IMR-90 (cell line): Measurements from ENCODE around the gene SMOC1. TPM values are rescaled to one million over a fixed set of nuclear protein-coding genes. Genes with fewer than 3 reads are reported as not detected.

Source experiments
- ATAC-seq: fragments of 200-7000 bp; cut with Tn5 transposase; 2 replicates; pipeline ENCODE4 v1.9.1; 2020; ENCODE audit warnings: low read depth, mild to moderate bottlenecking, moderate library complexity
- BruUV-seq: library from RNA; stranded (reverse); fragments of 400-500 nt; replicated peaks from 2 replicates; lab custom pipeline; 2021; lab: Mats Ljungman, UMichigan
- CTCF ChIA-PET: fragments of 300-600 bp; formaldehyde crosslinking; extraction: SDS; loops from one replicate; lab custom pipeline; 2021; ENCODE audit warnings: antibody characterized with exemption; lab: Yijun Ruan, JAX
- POLR2A ChIA-PET: fragments of 300-600 bp; sonication (Branson Sonifier 250); formaldehyde crosslinking; loops from one replicate; lab custom pipeline; 2022; ENCODE audit warnings: antibody characterized with exemption; ENCODE audit not compliant: unreplicated experiment; lab: Charles Lee
- DNase-seq: peaks from one replicate; pipeline ENCODE4 v3.0.0; 2013
- H2AFZ ChIP-seq: replicated peaks from 2 replicates; pipeline ENCODE3; 2013; ENCODE audit warnings: low read length, mild to moderate bottlenecking; ENCODE audit not compliant: poor library complexity
- H2AK5ac ChIP-seq: 2 replicates; pipeline ENCODE4 v1.6.1; 2013; ENCODE audit warnings: low read depth, low read length, inconsistent platforms
- H2AK9ac ChIP-seq: replicated peaks from 2 replicates; pipeline ENCODE3; 2013; ENCODE audit warnings: mild to moderate bottlenecking, low read depth, low read length, moderate library complexity; ENCODE audit not compliant: poor library complexity
- H2BK120ac ChIP-seq: 2 replicates; pipeline ENCODE4 v1.6.1; 2013; ENCODE audit warnings: low read depth, low read length, inconsistent platforms
- H2BK15ac ChIP-seq: 3 replicates; pipeline ENCODE4 v1.6.1; 2013; ENCODE audit warnings: low read depth, low read length, inconsistent platforms
- H2BK20ac ChIP-seq: 2 replicates; pipeline ENCODE4 v1.6.1; 2013; ENCODE audit warnings: low read depth, mild to moderate bottlenecking, inconsistent platforms, low read length, moderate library complexity
- H2BK5ac ChIP-seq: 2 replicates; pipeline ENCODE4 v1.6.1; 2013; ENCODE audit warnings: mild to moderate bottlenecking, low read depth, low read length, inconsistent platforms; ENCODE audit not compliant: poor library complexity, severe bottlenecking
- H3K14ac ChIP-seq: replicated peaks from 2 replicates; pipeline ENCODE4 v1.6.1; 2013; ENCODE audit warnings: low read depth, low read length, inconsistent platforms
- H3K18ac ChIP-seq: 2 replicates; pipeline ENCODE4 v1.6.1; 2013; ENCODE audit warnings: low read depth, low read length, control low read depth
- H3K23ac ChIP-seq: 2 replicates; pipeline ENCODE4 v1.6.1; 2013; ENCODE audit warnings: low read depth, low read length, inconsistent platforms
- H3K27ac ChIP-seq: 2 replicates; pipeline ENCODE4 v1.5.1; 2013; ENCODE audit warnings: mild to moderate bottlenecking, control low read depth, low read length; ENCODE audit not compliant: insufficient read depth
- H3K27me3 ChIP-seq: 2 replicates; pipeline ENCODE4 v1.6.1; 2013; ENCODE audit warnings: low read length; ENCODE audit not compliant: control insufficient read depth, insufficient read depth
- H3K36me3 ChIP-seq: 2 replicates; pipeline ENCODE4 v1.6.1; 2013; ENCODE audit warnings: low read length, mixed read lengths; ENCODE audit not compliant: control insufficient read depth, insufficient read depth
- H3K4ac ChIP-seq: 2 replicates; pipeline ENCODE4 v1.6.1; 2013; ENCODE audit warnings: low read depth, low read length, inconsistent platforms
- H3K4me1 ChIP-seq: 2 replicates; pipeline ENCODE4 v1.6.1; 2013; ENCODE audit warnings: low read length, mixed read lengths; ENCODE audit not compliant: control insufficient read depth, insufficient read depth
- H3K4me2 ChIP-seq: 2 replicates; pipeline ENCODE4 v1.6.1; 2013; ENCODE audit warnings: low read depth, mild to moderate bottlenecking, control low read depth, low read length, moderate library complexity
- H3K4me3 ChIP-seq: 2 replicates; pipeline ENCODE4 v1.5.1; 2013; ENCODE audit warnings: low read depth, mild to moderate bottlenecking, control low read depth, low read length, moderate library complexity; ENCODE audit not compliant: insufficient read depth
- H3K56ac ChIP-seq: 2 replicates; pipeline ENCODE4 v1.6.1; 2013; ENCODE audit warnings: low read length, inconsistent platforms; ENCODE audit not compliant: insufficient read depth; ENCODE audit errors: extremely low read depth
- H3K79me1 ChIP-seq, 2 experiments: 2 replicates each; pipeline ENCODE4 v1.6.1; 2013; ENCODE audit warnings: low read length in 2 of 2, inconsistent platforms in 1 of 2, low read depth in 1 of 2
- H3K9ac ChIP-seq: 2 replicates; pipeline ENCODE4 v1.6.1; 2013; ENCODE audit warnings: low read depth, low read length, control low read depth
- H3K9me1 ChIP-seq: 2 replicates; pipeline ENCODE4 v1.6.1; 2013; ENCODE audit warnings: low read length, inconsistent platforms; ENCODE audit not compliant: insufficient read depth
- H3K9me3 ChIP-seq: 2 replicates; pipeline ENCODE4 v1.6.1; 2013; ENCODE audit warnings: low read length; ENCODE audit not compliant: control insufficient read depth, insufficient read depth
- H4K20me1 ChIP-seq: 2 replicates; pipeline ENCODE4 v1.6.1; 2013; ENCODE audit warnings: low read length, inconsistent platforms; ENCODE audit not compliant: insufficient read depth
- H4K5ac ChIP-seq: 2 replicates; pipeline ENCODE4 v1.6.1; 2013; ENCODE audit warnings: mild to moderate bottlenecking, low read depth, low read length, control low read depth
- H4K8ac ChIP-seq, 2 experiments: 2 replicates each; pipeline ENCODE4 v1.6.1; 2013; ENCODE audit warnings: low read depth in 2 of 2, low read length in 2 of 2, control low read depth in 1 of 2, inconsistent platforms in 1 of 2
- H4K91ac ChIP-seq: 2 replicates; pipeline ENCODE4 v1.6.1; 2013; ENCODE audit warnings: low read depth, low read length, inconsistent platforms; ENCODE audit not compliant: insufficient read depth
- BHLHE40 ChIP-seq: fragments of 150-350 bp; IDR thresholded peaks from 2 replicates; pipeline ENCODE4 v1.6.1; 2016; ENCODE audit warnings: mild to moderate bottlenecking, low read depth, low read length
- CEBPB ChIP-seq: IDR thresholded peaks from 2 replicates; pipeline ENCODE4 v1.6.1; 2012; ENCODE audit warnings: low read depth, low read length, improper control_type of control experiment
- CHD1 ChIP-seq: IDR thresholded peaks from 2 replicates; pipeline ENCODE4 v1.6.1; 2012; ENCODE audit warnings: low read depth, low read length, improper control_type of control experiment
- MAFK ChIP-seq: IDR thresholded peaks from 2 replicates; pipeline ENCODE4 v1.6.1; 2012; ENCODE audit warnings: low read depth, low read length, improper control_type of control experiment
- MAZ ChIP-seq: IDR thresholded peaks from 2 replicates; pipeline ENCODE4 v1.6.1; 2012; ENCODE audit warnings: low read depth, mild to moderate bottlenecking, low read length, improper control_type of control experiment, moderate library complexity, borderline replicate concordance
- POLR2A ChIP-seq: IDR thresholded peaks from 2 replicates; pipeline ENCODE4 v1.6.1; 2012; ENCODE audit warnings: mild to moderate bottlenecking, low read depth, low read length
- RAD21 ChIP-seq: IDR thresholded peaks from 2 replicates; pipeline ENCODE4 v1.6.1; 2012; ENCODE audit warnings: low read length, improper control_type of control experiment
- WGBS, 2 experiments: methylation state at CpG; one replicate each; pipeline versions ENCODE4 v1.1.5 to v1.1.7; 2013; ENCODE audit warnings: missing lambda C conversion rate in 2 of 2; ENCODE audit not compliant: insufficient read length in 1 of 2; ENCODE audit errors: extremely low coverage in 2 of 2; 5-methylcytosine and 5-hydroxymethylcytosine counted together
- dilution Hi-C: fragments of 300-500 bp; cut with HindIII; formaldehyde crosslinking; loops from one replicate; pipeline ENCODE4 v1.14.3; 2018; ENCODE audit warnings: low sequenced_read_pairs; ENCODE audit not compliant: unreplicated experiment
- in situ Hi-C: fragments of 300-500 bp; cut with MboI; formaldehyde crosslinking; loops from 3 replicates; pipeline ENCODE4 v1.14.3; 2019; ENCODE audit warnings: low sequenced_read_pairs, inconsistent platforms, mixed read lengths
- intact Hi-C: fragments of 100-400 bp; cut with micrococcal nuclease; formaldehyde crosslinking; loops from 2 replicates; pipeline ENCODE4 v1.10.0; 2022
- polyA plus RNA-seq, 3 experiments: library from polyadenylated mRNA; depleted of rRNA; stranded (reverse); fragments of >200 nt; gene quantifications; 2 replicates each; pipeline ENCODE4 v1.2.3, GENCODE V29; 2012; ENCODE audit warnings: low replicate concordance in 1 of 3
- total RNA-seq: library from RNA; depleted of rRNA; stranded (reverse); fragments of >200 nt; gene quantifications from 2 replicates; pipeline ENCODE4 v1.2.3, GENCODE V29; 2012
- TF ChIP-seq, protein P1 (sequence below): fragments of 150-350 bp; IDR thresholded peaks from 2 replicates; pipeline ENCODE4 v1.6.1; 2016; ENCODE audit warnings: low read depth, mild to moderate bottlenecking, low read length, moderate library complexity, borderline replicate concordance
- TF ChIP-seq, protein P2 (sequence below): conservative IDR thresholded peaks from 2 replicates; pipeline ENCODE4 v1.5.1; 2012; ENCODE audit warnings: mild to moderate bottlenecking, low read depth, low read length, improper control_type of control experiment

Gene SMOC1
- total and polyA plus RNA-seq, 2 of the 4 experiments (the other 2 are of a cell fraction): 0.90 to 4.1 TPM

- Histone ChIP-seq H2AK5ac (no peak overlapping the region), H3K14ac (no peak overlapping the region), H2BK15ac (no peak overlapping the region), H3K36me3 (no peaks in the 10 kb centered on the region), H3K23ac (no peak overlapping the region), H4K8ac (no peak overlapping the region), H2BK20ac (no peak overlapping the region), H3K4me2 (no peak overlapping the region), H2BK120ac (no peak overlapping the region), H3K27ac (no peak overlapping the region), H3K9me1 (no peaks in the 10 kb centered on the region), H2AK9ac (no peak overlapping the region), H3K9ac (no peak overlapping the region), H3K79me1 (no peaks in the 10 kb centered on the region), H3K9me3 (peaks cover 14% of the 10 kb centered on the region), H4K91ac (no peak overlapping the region), H3K56ac (no peak overlapping the region), H3K4me1 (no peaks in the 10 kb centered on the region), H3K18ac (no peak overlapping the region), H2BK5ac (no peak overlapping the region), H3K27me3 (peaks cover 6% of the 10 kb centered on the region), H3K4me3 (no peak overlapping the region), H3K4ac (no peak overlapping the region), H2AFZ (no peak overlapping the region), H4K20me1 (no peaks in the 10 kb centered on the region), H4K5ac (no peak overlapping the region)
- TF ChIP-seq RAD21 (no peak), CEBPB (no peak), MAZ (no peak), POLR2A (no peak), BHLHE40 (no peak), CHD1 (no peak), MAFK (no peak)
- TF ChIP-seq, protein P1, sequence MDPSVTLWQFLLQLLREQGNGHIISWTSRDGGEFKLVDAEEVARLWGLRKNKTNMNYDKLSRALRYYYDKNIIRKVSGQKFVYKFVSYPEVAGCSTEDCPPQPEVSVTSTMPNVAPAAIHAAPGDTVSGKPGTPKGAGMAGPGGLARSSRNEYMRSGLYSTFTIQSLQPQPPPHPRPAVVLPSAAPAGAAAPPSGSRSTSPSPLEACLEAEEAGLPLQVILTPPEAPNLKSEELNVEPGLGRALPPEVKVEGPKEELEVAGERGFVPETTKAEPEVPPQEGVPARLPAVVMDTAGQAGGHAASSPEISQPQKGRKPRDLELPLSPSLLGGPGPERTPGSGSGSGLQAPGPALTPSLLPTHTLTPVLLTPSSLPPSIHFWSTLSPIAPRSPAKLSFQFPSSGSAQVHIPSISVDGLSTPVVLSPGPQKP: no peak
- TF ChIP-seq, protein P2, sequence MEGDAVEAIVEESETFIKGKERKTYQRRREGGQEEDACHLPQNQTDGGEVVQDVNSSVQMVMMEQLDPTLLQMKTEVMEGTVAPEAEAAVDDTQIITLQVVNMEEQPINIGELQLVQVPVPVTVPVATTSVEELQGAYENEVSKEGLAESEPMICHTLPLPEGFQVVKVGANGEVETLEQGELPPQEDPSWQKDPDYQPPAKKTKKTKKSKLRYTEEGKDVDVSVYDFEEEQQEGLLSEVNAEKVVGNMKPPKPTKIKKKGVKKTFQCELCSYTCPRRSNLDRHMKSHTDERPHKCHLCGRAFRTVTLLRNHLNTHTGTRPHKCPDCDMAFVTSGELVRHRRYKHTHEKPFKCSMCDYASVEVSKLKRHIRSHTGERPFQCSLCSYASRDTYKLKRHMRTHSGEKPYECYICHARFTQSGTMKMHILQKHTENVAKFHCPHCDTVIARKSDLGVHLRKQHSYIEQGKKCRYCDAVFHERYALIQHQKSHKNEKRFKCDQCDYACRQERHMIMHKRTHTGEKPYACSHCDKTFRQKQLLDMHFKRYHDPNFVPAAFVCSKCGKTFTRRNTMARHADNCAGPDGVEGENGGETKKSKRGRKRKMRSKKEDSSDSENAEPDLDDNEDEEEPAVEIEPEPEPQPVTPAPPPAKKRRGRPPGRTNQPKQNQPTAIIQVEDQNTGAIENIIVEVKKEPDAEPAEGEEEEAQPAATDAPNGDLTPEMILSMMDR: no peak
- dilution Hi-C loops (no loop called here), intact Hi-C loops (loop anchor here (1.0 kb wide), 1 partner anchor 48 kb away; no protein-coding TSS in a partner anchor), in situ Hi-C loops (no loop called here)
- ChIA-PET POLR2A (no interaction called here), CTCF (no interaction called here)
- no TSS peak for BruUV-seq
- DNase-seq (no peak), ATAC-seq (no peak)
- WGBS, 2 experiments: no CpG with 5 or more reads among the region's 8 CpGs
These were observed 13.4 kb upstream of the SMOC1 start for GRCh38 chr14:69865701-69866365.
